ENCODE results near the gene KCNE1.
A peak's percentile ranks its signal among the peaks of the same experiment; 100 is the strongest.

The KCNE1 gene

GRCh38 chr21:34535886-34536285 lies 23.9 kb upstream of the KCNE1 start:
- DNase-seq = no peak

DNA sequence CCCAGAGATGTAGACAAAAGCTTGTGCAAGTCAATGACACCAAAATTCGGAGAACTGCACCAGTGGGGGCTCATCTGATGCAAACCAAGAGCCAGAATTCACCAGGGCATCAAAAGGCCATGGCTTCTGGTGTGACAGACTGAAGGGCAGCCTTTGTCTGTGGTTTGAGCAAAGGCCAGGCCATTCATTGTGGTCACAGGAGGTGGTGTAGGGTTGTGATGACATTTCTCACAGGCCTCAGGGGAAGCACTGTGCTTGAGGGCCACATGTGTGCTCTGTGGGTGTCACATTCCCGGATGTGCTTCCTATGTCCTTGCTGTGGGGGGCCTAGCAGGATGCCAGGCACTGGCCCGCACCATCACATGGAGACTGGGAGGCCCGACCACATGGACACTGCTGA lies 22.5 kb upstream of the KCNE1 start:
- DNase-seq = no peak

GRCh38 chr21:34533938-34534337 lies 21.9 kb upstream of the KCNE1 start:
- DNase-seq = no peak

DNA sequence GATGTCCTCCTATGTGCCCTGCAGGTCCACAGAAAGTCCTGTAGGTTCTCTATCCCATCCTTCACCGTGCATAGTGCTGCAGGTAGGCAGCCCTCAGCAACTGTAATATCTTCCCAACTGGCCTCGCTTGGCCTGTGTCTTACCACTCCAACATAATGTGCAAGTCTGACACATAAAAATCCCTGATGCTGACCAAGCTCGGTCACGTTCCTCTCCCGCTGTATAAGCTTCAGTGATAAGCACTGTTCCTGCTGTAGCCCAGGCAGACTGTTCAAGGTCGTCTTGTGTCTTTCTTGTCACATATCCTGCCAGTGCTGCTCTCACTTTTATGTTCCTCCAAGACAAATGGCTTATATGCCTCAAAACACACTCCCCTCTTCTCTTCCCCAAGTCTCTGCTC lies 19.4 kb upstream of the KCNE1 start:
- no peak for DNase-seq

DNA sequence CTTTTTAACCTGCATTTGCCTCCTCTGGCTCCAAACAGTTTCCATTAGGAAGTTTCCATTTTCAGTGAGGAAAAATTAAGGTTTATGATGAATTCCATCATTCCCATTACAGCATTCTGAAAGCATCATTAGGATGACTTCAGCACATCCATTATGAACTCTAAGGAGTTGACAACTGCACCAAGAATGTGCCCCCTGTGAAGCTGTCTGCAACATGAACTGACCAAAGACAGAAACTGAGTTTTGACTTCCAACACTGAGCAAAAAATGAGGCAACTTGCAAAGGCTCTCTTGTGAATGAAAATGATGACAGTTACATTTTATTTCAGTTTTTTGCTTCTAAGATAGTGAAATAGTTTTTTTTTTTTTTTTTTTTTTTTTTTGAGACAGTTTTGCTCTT lies 18.3 kb upstream of the KCNE1 start:
- peak; percentile 68 for DNase-seq

DNA sequence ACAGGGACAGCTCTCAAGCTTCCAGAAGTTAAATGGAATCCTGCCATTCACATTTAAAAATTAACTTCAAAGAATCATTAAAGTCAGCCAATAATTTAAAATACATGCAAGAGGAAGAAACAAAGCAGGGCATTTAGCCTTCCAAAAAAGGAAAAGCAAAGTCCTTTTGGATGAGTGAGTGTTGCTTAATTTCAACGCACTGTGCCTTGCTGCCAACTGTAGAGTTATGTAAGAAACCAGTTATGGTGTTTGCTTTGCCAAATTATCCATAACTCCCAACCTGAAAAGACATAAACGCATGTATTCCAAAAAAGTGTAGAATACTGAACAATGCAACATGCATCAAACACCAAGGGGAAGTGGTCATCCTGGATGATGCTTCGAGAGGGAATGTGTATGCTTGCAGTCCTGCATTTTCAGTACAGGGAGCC lies 16.1 kb upstream of the KCNE1 start:
- no peak for DNase-seq

DNA sequence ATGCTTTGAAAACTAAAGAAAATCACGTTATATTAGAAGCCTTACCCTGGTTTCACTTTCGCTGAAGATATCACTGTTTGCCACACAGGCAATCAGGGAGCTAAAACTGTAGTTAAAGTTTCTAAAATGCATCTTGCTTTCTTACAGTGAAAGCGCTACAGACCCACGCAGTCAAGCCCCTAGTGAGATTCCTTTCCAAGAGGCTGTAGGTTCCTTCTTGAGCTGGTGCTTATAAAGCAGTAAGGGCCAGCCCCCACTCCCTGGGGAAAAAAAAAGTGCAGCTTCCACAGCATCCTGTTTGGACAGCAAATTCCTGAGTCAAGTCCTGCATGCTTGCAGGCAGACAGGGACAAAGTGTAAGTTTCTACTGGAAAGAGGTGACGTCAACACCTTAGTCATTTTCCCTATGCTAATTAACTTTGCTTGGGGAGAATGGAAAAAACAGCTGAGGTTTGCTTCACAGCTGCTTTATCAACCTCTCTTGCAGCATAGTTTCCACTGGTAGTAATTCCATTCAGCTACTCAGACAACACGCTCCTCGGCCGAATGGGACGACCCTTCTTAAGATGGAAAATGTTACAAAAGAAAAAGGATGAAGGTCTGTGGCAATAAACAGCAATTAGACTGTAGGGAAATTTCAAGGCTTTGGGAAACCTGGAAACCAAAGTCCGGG lies 14.7 kb upstream of the KCNE1 start:
- peak; percentile 97 for DNase-seq

GRCh38 chr21:34526241-34526617 lies 14.2 kb upstream of the KCNE1 start:
- peak; percentile 71 for DNase-seq

DNA sequence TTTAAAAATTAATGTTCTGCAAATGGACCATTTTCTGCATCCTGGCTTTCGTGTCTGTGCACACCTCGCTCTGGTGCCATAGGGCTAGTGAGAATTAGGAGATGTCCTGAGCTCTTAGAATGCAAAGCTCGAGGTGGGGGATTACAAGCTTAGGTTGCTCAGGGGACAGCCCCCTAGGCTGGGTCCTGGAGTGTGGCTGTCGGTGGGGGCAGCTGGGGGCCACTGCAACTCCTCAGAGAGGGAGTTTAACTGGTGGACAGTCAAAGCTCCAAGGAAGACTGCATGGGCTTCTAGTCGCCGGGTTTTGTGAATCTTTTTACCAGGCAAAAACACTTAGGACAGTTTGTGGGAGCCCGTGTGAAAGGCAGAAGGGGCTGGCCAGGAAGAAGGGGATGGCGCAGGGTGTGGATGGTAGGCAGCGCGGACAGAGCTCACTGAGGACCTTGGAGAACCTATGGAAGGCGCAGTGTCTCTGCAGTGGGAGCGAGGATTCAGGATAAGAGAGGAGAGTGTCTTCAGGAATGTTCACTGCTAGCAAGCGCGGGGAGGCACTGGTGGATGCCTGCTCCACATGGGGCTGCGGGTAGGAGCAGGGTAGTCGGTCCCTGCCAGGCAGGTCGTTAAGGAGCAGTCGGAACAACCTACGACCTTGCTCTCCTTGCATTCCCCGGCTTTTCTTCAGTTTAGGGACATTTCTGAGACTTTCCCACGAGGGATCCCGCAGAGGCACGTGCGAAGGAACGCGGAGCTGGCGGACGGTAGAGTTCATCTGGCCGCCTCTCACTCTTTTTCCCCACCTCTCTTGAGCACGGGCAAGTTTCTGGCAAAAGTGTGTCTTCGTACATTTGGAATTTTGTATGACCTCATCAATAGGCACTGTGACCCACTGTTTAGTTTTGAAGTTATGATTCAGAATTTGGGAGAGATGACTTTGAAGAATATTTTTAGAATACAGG lies 12.9 kb upstream of the KCNE1 start:
- DNase-seq = peak; percentile 20

- no peak for DNase-seq
Observed at GRCh38 chr21:34523019-34523555, 11.1 kb upstream of the KCNE1 start.

GRCh38 chr21:34522284-34522683 lies 10.3 kb upstream of the KCNE1 start:
- DNase-seq = no peak

GRCh38 chr21:34521561-34521960 lies 9.6 kb upstream of the KCNE1 start:
- DNase-seq = no peak

DNA sequence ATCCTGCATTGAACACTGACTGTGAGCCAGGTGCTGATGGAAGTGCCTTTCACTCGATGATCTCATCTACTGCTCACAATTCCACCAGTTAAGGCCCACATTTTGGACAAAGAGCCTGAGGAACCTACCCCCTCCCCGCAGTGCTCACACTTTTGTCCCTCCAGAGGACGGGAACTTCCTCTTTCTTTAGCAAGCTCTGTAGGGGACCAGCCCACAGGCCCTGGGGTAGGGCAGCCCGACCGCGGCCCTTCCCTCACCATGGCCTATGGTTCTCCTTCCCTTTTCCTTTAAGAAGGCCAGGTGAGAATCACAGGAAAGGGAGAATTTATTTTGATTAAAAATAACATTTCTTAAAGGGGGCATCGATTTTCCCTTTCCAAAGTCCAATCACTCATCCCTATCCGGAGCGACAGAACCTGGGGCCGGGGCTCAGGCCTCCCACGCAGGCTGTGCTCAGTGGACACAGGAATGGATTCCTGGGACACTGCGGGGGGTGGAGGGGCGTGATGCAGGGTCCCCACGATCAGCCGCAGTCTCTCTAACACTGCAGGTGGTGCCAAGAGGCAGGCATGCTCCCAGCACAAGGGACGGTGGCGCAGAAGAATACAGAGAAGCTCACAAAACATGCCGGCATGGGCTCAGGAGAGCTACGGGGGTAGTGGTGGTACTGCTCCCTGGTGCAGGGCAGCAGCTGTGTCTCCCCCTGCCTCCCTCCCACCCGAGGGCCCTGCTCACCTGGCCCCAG lies 8.9 kb upstream of the KCNE1 start:
- DNase-seq = no peak

DNA sequence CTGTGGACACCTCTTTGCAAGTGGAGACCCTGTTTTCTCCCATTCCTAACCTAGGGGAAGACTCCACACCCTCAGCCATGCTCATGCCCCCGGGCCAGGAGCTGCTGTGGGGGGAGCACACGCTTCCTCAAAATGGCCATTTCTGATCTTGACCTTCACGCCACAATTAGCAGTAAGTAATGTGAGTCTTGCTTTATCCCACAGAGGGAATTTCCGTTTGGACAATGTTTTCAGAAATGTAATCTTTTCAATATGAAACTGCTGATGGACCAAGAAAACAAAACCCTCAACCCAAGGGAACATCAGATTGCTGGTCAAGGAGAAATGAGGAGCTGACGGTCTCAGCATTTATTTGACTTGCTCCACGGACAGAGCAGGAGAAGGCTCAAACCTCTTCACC lies 8.3 kb upstream of the KCNE1 start:
- no peak for DNase-seq

DNA sequence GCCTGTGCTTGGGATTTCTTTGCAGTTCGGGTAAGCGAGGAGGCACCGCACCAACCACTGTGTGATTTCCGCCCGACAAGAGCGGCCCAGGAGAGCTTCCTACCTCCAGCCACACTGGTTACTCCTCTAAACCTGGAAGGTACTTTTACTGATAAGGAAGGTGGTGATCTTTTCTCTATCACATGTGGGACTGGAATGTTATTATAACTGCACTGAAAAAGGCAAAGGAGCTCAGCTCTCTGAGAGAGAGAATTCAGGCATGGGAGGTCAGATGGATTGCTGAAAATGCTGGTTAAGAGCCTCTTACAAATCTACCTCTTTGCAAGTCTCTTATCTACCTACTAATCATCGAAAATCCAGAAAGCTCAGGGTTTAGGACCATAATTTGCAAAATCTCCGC lies 7.7 kb upstream of the KCNE1 start:
- no peak for DNase-seq

DNA sequence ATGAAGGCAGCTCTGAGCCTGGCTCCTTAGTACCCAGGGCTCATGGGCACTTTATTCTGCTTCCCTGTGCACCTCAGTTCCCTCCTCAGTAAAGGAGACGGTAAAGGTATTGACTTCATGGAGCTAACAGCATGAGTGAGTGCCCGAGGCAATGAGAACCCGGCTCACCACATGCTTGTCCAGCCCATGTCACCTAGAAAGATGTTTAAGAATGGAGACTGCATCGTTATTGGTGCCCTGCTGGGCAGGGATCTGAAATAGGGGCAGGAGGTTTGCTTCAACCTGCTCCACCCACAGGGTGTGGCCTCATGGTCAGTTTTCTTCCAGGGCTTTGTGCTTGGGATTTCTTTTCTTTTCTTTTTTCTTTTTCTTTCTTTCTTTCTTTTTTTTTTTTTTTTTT lies 7.0 kb upstream of the KCNE1 start:
- DNase-seq = no peak

GRCh38 chr21:34518301-34518700 lies 6.3 kb upstream of the KCNE1 start:
- DNase-seq = no peak

GRCh38 chr21:34517491-34518245 lies 5.7 kb upstream of the KCNE1 start:
- DNase-seq = no peak

DNA sequence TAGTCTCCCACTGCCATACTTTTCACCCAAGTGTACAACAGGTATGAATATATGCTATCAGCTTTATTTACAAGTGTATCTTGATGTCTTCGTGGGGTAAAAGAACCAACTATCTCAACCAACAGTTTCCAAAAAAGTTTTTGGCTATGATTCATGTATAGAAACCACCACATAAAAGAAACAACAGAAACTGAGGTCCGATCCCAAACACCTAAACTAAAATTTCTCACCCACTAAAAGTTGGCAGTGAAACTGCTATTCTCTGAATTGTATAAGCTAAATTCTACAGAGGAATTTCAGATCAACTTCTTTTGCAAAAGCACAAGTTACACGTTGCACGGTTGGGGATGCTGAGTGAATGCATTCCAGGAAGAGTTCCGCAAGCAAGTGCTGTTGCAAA lies 5.0 kb upstream of the KCNE1 start:
- DNase-seq = no peak

DNA sequence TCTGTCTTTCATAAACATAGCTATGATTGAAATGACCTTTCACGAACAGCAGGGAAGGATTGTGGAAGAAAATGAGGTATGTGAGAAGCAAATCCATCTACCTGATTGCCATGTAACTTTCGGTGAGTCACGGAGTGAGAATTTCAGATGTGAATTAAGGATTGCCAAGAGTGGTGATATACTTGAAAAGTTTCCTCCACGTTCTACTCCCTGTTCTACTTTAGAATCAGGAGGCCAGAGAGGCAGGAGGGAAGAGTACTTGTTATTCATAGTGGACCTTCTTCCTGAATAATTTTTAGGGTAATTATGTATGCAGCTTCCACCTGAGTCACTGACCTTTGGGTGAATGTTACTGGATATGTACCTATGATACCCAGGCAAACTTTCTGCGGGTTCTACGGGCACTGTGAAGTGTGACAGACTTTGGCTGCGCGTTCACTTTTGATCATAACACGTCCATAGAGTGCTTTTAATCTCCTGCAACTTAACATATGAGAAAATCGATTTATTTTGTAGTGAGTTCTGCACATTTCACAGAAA lies 2.6 kb upstream of the KCNE1 start:
- DNase-seq = no peak

GRCh38 chr21:34513129-34513675 lies 1.2 kb upstream of the KCNE1 start:
- no peak for DNase-seq

DNA sequence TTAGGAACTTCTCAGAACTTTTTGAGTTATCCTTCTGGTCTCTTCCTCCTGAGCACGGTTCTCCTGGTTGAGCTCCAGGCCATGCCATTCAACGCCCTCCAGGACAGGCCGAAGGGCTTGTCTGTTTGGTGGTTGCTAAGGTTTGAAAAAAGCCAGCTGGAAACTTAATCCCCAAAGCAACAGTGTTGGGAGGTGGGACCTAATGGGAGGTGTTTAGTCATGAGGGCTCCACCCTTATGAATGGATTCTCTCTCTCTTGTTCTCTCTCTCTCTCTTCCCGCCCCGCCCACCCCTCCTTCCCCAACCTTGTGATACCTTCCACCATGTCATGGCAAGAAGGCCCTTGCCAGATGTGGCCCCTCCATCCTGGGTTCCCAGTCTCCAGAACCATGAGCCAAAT lies 829 bp downstream of the KCNE1 start:
- no peak for DNase-seq

Data from kidney glomerular epithelial cell (primary cell).